Measurements from ENCODE around the gene CXCL11.
A peak's percentile ranks its signal among the peaks of the same experiment; 100 is the strongest.
"Not testable (repeated sequence)": the region's sequence is repeated elsewhere in the genome, so short reads cannot be mapped to it uniquely, and the experiment has no call there.

CXCL11 gene

GRCh38 chr4:76035799-76036380, at the start of gene CXCL11:
CXCL11 (minus strand) TSS chr4:76036070; CDS start chr4:76035987, 83 bp downstream.
- no peak for FAIRE-seq

DNA sequence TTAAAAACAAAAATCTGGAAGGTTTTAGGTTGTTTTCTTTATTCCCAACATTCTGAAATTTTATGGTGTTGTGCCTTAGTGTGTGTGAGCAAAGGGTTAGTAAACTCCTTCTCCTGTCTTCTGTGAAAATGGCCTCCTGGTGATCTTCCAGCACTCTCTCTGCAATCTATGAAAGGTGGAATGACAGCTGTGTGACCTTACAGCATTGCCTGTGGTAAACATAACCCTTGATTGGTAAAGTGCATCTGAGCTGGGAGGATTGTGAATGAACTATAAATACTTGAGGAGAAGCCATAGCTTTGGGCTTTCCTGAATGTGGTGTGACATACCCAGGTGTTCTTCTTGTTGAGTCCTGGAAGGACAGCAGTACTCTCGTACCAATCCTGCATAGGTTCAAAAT, 48.7 kb upstream of the CXCL11 start:
- no peak for FAIRE-seq

DNA sequence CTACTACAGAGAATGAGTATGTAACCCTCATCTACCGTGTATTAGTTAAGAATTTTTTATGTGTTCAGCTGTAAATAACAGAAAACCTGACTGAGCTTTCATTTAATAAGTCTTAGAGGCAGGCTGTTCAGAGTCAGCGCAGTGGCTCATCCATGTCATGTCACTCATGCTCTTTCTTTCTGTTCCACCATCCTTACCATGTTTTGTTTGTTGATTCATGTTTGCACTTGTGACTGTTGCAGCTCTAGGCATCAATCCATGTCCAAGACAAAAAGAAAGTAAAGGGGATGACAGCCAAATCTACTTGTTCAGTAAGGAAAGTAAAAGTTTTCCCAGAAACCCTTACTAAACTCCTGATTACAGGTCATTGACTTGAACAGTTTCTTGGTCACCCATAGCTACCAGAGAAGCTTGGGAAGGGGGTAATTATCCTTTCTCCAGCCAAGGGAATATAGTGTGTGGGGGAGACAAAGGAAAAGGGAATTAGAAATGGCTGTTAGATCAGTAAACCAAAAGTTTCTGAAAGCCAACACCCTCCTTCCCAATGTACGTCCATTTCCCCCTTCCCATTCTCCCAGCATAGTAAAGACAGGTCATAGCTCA, 47.6 kb upstream of the CXCL11 start:
- no peak for FAIRE-seq

DNA sequence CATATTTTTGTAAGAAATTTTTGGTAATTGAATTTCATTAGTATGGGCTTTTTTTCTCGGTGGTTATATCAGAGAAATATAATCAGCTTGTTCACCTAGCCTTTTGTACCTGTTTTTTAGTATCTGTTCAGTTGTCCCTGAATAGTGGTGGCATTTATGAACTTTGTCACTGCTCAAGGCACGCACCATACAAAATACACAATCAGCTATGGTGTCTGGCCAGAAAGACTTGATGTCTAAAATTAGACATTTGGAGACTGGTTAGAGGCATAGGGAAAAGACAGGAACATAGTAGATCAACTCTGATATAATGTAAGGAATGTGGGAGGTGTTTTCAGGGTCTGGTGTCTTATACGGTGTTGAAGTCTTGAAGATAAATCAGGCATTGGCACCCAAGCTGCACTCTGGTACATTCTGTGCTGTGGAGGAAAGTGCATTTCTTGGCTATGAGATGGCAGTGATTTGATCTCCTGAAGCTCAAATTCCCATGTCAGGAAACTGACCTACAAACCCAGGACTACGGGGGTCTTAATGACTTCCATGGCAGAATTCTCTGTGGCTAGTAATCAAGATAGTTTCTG, 42.3 kb upstream of the CXCL11 start:
- no peak for FAIRE-seq

DNA sequence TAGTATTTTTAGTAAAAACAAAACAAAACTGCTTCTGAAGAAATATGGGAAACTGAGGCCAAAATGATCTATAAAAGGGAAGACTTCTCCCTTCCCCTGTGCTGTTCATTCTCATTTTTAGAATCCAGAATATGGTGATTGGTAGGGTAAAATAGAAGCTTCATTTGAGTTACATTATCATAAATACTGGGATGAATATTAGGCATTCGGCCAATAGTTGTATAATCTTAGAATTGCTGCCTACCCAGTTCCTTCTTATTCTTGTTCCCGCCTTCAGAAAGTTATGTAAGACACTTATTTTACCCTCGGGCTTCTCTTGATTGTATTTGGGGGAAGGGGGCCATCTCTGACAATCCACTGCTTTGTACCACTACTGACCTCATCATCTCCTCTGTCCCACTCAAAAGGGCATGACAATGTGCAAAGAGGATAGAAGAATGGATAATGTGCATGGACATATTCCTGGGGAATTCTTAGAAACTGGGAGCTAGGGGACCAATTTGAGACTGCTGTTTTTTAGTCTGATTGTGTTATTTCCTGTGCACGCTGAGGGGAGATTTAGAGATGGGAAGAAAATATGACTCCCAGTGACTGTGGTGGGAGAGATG, 39.2 kb upstream of the CXCL11 start:
- FAIRE-seq, result no peak

- FAIRE-seq, result no peak
Measured at GRCh38 chr4:76074468-76074867, 38.6 kb upstream of the CXCL11 start, which contains the start of gene ART3. ART3 (plus strand) TSS chr4:76074709; CDS start chr4:76075890, 1,181 bp downstream.

- no peak for FAIRE-seq
Measured at GRCh38 chr4:76072760-76073159, 36.9 kb upstream of the CXCL11 start.

GRCh38 chr4:76067652-76068286, 31.9 kb upstream of the CXCL11 start:
- FAIRE-seq, result peak; percentile 94

GRCh38 chr4:76066546-76066945, 30.7 kb upstream of the CXCL11 start:
- no peak for FAIRE-seq

DNA sequence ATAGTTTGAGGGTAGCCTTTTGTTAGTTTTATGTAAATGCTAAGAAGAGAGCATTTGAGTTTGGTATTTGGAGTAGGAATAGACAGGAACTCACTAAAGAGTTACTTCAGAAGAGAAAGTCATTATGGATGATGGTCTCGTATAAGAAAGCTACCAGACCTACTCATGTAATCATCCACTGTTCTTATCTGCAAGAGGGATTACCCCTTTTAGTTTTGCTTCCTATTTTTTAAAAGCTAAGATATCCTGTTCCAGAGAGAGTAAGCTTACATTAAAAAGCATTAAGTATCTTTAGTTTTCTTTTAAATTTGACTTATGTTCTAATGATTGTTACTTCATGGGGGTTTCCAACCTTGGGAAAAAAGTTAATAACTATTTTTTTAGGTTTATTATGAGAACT, 26.1 kb upstream of the CXCL11 start:
- no peak for FAIRE-seq

DNA sequence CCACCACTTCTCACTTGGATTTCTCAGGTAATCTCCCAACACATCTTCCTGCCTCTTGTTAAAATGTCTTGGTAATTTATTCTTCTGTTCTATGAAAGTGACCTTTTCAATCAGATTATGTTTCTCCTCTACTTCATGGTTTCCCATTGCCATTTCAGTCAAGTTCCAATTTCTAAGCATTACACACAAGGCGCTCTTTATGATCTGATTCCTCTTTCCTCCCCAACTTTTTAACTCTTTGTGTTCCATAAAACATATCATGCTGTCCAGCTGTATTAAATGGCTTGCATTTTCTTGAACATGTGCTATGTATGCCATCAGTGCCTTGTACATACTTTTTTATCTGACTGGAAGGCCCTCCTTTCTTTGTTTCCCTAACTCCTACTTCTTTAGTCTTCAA, 25.6 kb upstream of the CXCL11 start:
- FAIRE-seq, result no peak

- FAIRE-seq, result no peak
Measured at GRCh38 chr4:76060506-76060905, 24.6 kb upstream of the CXCL11 start.

- no peak for FAIRE-seq
Measured at GRCh38 chr4:76059750-76060149, 23.9 kb upstream of the CXCL11 start.

DNA sequence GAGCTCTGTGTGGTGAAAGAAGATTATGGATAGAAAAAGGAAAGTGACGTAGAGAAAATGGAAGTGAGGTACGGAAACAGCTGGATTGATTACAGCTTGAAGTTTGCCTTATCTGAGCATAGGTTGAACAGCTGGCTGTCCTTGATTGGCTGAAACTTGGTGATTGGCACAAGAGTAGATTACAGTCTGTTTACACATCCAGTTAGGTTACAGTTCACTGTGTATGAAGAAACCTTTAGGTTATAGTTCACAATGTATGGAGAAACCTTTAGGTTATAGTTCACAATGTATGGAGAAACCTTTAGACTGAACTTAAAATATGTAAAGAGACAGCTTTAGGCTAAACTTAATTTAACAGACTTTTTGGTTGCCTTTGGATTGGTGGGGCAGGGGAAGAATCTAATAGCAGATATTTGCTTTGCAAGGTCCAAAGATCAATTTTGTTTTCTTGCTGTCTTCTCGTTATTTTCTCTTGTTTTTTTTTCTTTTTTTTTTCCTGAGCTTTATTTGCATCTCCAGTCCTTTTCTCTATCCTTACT, 23.1 kb upstream of the CXCL11 start:
- no peak for FAIRE-seq

- FAIRE-seq, result no peak
Measured at GRCh38 chr4:76058302-76058701, 22.4 kb upstream of the CXCL11 start.

DNA sequence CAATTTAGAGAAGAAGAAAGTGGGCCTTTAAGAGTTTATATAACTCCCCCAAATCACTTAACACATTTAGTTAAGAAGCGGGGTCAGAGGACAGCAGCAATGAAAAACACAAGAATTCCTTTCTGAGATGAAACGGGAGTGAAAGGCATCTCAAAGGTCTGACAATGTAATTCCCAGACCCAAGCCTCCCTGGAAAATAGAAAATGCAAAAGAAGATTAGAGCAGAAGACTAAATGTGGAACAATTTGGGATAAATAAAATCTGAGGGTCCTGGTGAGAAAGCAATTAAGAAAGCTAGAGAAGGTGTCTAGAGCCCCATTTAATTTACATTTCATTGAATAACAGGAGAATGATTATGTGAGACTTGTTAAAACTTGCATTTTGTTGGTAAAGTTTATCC, 19.6 kb upstream of the CXCL11 start:
- no peak for FAIRE-seq

GRCh38 chr4:76055016-76055415, 19.1 kb upstream of the CXCL11 start:
- no peak for FAIRE-seq

GRCh38 chr4:76053730-76054129, 17.9 kb upstream of the CXCL11 start:
- FAIRE-seq, result no peak

DNA sequence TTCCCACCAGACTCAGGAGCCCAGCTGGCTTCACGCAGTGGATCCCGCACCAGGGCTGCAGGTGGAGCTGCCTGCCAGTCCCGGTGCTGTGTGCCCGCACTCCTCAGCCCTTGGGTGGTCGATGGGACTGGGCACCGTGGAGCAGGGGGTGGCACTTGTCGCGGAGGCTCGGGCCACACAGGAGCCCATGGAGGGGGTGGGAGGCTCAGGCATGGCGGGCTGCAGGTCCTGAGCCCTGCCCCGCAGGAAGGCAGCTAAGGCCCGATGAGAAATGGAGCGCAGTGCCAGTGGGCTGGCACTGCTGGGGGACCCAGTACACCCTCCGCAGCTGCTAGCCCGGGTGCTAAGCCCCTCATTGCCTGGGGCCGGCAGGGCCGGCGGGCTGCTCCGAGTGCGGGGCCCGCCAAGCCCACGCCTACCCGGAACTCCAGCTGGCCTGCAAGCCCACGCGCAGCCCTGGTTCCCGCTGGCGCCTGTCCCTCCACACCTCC, 14.7 kb upstream of the CXCL11 start:
- FAIRE-seq, result not testable (repeated sequence)

GRCh38 chr4:76049860-76050416, 14.1 kb upstream of the CXCL11 start:
- not testable (repeated sequence) for FAIRE-seq

DNA sequence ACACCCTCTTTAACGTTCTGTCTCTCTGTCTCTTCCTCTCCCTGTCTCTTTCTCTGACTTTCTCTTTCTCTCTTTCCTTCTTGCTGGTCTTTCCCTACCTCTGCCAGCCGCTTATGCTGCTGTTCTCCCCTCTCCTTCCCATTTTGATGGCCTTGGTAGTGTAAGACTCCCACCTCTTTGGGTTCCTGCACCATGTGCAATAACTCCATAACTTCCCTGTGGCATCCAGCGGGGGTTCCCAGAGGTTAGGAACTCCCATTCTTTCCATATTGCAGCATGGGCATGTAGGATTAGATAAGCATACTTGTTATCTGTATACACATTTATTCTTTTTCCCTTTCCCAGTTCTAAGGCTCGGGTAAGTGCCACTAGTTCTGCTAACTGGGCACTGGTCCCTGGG, 8.8 kb upstream of the CXCL11 start:
- FAIRE-seq, result not testable (repeated sequence)

GRCh38 chr4:76043306-76043705, 7.4 kb upstream of the CXCL11 start:
- FAIRE-seq, result not testable (repeated sequence)

All from TTC549 (cell line).